Measurements from ENCODE around the gene CLGN.

DNA sequence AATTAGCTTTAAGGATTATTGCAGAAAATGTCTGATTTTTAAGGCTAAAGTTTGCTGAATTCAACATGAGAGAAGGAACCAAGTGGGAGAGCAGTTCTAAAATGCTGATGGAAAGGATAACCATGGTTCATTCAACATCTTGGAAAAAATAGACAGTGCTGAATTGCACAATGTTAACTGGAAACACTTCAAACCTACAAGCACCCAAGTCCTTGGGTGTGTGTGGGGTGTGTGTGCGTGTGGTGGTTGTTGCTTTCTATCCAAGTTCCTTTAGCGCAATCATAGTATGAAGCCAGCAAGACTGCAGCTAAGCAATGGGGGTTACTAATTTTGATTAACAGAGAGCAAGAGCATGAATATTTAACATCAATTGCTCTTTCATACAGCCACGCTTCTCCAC lies 83.3 kb downstream of the CLGN start:
- TF ChIP-seq POLR2A (IDR thresholded peaks at IDR 0.05; ENCODE audit: low read depth, low read length), result no peak
- TF ChIP-seq TAF1 (IDR thresholded peaks at IDR 0.05; ENCODE audit: low read depth, low read length), result no peak
- no peak for TF ChIP-seq POLR2AphosphoS5 (IDR thresholded peaks at IDR 0.05; ENCODE audit: low read depth, low read length)
- no peak for TF ChIP-seq POU2F2 (IDR thresholded peaks at IDR 0.05; ENCODE audit: low read depth, low read length)
- TF ChIP-seq SPI1 (IDR thresholded peaks at IDR 0.05; ENCODE audit: low read depth, low read length), result no peak

Data from GM12891 (cell line).